D341Med (cell line): ENCODE data around the gene TK2.

Experiments
- DNase-seq: peaks from one replicate; pipeline ENCODE4 v3.0.0; 2012; ENCODE audit warnings: low spot score

TK2 gene

GRCh38 chr16:66481943-66482390 is 68.0 kb downstream of the TK2 start:
- DNase-seq, result no peak

- no peak for DNase-seq
These were observed 68.6 kb downstream of the TK2 start for GRCh38 chr16:66481081-66481942.

- no peak for DNase-seq
These were observed 69.4 kb downstream of the TK2 start for GRCh38 chr16:66480265-66481080.

GRCh38 chr16:66479661-66480264 is 70.2 kb downstream of the TK2 start:
- no peak for DNase-seq

- peak; percentile 73 for DNase-seq
These were observed 71.0 kb downstream of the TK2 start for GRCh38 chr16:66478733-66479511.

- DNase-seq, result no peak
These were observed 72.8 kb downstream of the TK2 start for GRCh38 chr16:66477028-66477515.

- no peak for DNase-seq
These were observed 73.4 kb downstream of the TK2 start for GRCh38 chr16:66476328-66477027.

GRCh38 chr16:66475232-66475631 is 74.7 kb downstream of the TK2 start:
- DNase-seq, result no peak

GRCh38 chr16:66474750-66475199 is 75.1 kb downstream of the TK2 start:
- no peak for DNase-seq

- no peak for DNase-seq
These were observed 76.0 kb downstream of the TK2 start for GRCh38 chr16:66473654-66474519.

GRCh38 chr16:66473051-66473571 is 76.8 kb downstream of the TK2 start:
- DNase-seq, result no peak

GRCh38 chr16:66471716-66472393 is 78.1 kb downstream of the TK2 start:
- DNase-seq, result no peak

GRCh38 chr16:66471264-66471663 is 78.7 kb downstream of the TK2 start:
- no peak for DNase-seq

- no peak for DNase-seq
These were observed 79.4 kb downstream of the TK2 start for GRCh38 chr16:66470556-66470955.

GRCh38 chr16:66469947-66470546 is 79.9 kb downstream of the TK2 start:
- DNase-seq, result no peak

- DNase-seq, result no peak
These were observed 80.5 kb downstream of the TK2 start for GRCh38 chr16:66469291-66469946.

- no peak for DNase-seq
These were observed 81.5 kb downstream of the TK2 start for GRCh38 chr16:66468321-66468965.

GRCh38 chr16:66467611-66468010 is 82.3 kb downstream of the TK2 start:
- no peak for DNase-seq
